Nephron progenitor cell (in vitro differentiated cells): ENCODE measurements around the gene RGS5.
"Not testable (repeated sequence)": the region's sequence is repeated elsewhere in the genome, so short reads cannot be mapped to it uniquely, and the experiment has no call there.

Experiments used
- DNase-seq: peaks from one replicate; pipeline ENCODE4 v3.0.0; 2021
- H3K27ac Mint-ChIP-seq: 2 replicates; pipeline ENCODE4 v1.8.0; 2021; ENCODE audit warnings: mild to moderate bottlenecking, moderate library complexity, mixed read lengths
- H3K27me3 Mint-ChIP-seq: 2 replicates; pipeline ENCODE4 v1.8.0; 2021; ENCODE audit warnings: mild to moderate bottlenecking, low read depth, mixed read lengths; ENCODE audit not compliant: poor library complexity
- H3K36me3 Mint-ChIP-seq: 2 replicates; pipeline ENCODE4 v1.8.0; 2021; ENCODE audit warnings: low read depth, mixed read lengths
- H3K4me1 Mint-ChIP-seq: 2 replicates; pipeline ENCODE4 v1.8.0; 2021; ENCODE audit warnings: mixed read lengths
- H3K4me3 Mint-ChIP-seq: 2 replicates; pipeline ENCODE4 v1.8.0; 2021; ENCODE audit warnings: mild to moderate bottlenecking, moderate library complexity, mixed read lengths
- H3K9me3 Mint-ChIP-seq: 2 replicates; pipeline ENCODE4 v1.8.0; 2021; ENCODE audit warnings: mild to moderate bottlenecking, moderate library complexity, mixed read lengths
- TF ChIP-seq, protein P1 (sequence below): fragments of 200-600 bp; sonication (generic); IDR thresholded peaks from 2 replicates; pipeline ENCODE4 v1.5.0; 2021; ENCODE audit warnings: antibody characterized with exemption

The RGS5 gene

DNA sequence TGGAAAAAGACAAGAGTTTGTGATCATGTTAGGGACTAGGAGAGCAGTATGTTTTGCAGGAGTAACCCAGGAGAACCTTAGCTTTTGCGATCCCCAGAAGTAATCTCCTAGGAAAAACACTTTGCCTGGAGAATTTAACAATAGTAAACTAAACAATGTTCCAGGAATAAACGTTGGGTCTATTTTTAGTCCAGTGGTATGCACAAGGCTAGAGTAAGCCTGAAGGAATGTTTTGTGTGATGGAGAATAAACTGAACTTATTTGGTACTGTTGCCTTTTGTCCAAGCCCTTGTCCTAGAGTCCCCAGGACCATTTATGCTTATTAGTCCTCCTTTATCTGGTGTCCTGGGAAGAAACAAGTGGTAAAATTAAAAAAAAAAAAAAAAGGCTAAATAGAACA, 28.7 kb upstream of the RGS5 start:
- Mint-ChIP-seq H3K4me1 (no peaks in the 10 kb centered on the region), H3K27ac (no peak overlapping the region), H3K9me3 (peaks cover 7% of the 10 kb centered on the region), H3K4me3 (no peak overlapping the region), H3K27me3 (peaks cover 9% of the 10 kb centered on the region), H3K36me3 (peaks cover 6% of the 10 kb centered on the region)
- no peak for DNase-seq
- TF ChIP-seq, protein P1, sequence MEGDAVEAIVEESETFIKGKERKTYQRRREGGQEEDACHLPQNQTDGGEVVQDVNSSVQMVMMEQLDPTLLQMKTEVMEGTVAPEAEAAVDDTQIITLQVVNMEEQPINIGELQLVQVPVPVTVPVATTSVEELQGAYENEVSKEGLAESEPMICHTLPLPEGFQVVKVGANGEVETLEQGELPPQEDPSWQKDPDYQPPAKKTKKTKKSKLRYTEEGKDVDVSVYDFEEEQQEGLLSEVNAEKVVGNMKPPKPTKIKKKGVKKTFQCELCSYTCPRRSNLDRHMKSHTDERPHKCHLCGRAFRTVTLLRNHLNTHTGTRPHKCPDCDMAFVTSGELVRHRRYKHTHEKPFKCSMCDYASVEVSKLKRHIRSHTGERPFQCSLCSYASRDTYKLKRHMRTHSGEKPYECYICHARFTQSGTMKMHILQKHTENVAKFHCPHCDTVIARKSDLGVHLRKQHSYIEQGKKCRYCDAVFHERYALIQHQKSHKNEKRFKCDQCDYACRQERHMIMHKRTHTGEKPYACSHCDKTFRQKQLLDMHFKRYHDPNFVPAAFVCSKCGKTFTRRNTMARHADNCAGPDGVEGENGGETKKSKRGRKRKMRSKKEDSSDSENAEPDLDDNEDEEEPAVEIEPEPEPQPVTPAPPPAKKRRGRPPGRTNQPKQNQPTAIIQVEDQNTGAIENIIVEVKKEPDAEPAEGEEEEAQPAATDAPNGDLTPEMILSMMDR: no peak

DNA sequence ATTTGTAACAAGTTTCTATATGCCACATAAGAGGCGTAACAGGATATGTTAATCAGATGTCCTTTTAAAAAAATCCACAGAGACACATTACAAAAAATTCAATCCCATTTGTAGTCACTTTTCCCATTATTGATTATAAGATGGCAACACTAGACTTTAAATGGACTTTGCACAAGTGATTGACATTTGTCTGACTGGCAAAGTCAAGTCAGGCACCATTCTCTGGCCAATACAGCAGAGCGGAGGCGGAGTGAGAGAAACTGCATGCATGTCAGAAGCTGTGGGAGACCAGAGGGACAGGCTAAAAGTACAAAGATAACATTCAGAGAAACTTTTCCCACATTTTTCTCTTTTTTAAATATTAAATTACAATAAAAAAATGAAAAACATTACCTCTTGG, 28.1 kb upstream of the RGS5 start:
- H3K27me3 Mint-ChIP-seq: peaks cover 9% of the 10 kb centered on the region
- no peak overlapping the region for H3K4me3 Mint-ChIP-seq
- TF ChIP-seq, protein P1: no peak
- peaks cover 7% of the 10 kb centered on the region for H3K9me3 Mint-ChIP-seq
- DNase-seq: no peak
- no peak overlapping the region for H3K27ac Mint-ChIP-seq
- H3K4me1 Mint-ChIP-seq: no peaks in the 10 kb centered on the region
- peaks cover 6% of the 10 kb centered on the region for H3K36me3 Mint-ChIP-seq

DNA sequence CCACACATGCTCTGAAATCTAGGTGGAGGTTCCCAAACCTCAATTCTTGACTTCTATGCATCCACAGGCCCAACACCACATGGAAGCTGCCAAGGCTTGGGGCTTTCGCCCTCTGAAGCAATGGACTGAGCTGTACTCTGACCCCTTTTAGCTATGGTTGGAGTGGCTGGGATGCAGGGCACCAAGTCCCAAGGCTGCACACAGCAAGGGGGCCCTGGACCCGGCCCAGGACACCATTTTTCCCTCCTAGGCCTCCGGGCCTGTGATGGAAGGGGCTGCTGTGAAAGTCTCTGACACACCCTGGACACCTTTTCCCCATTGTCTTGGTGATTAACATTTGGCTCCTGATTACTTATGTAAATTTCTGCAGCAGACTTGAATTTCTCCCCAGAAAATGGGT, 25.6 kb upstream of the RGS5 start:
- H3K9me3 Mint-ChIP-seq, H3K27ac Mint-ChIP-seq, H3K4me1 Mint-ChIP-seq, DNase-seq, H3K27me3 Mint-ChIP-seq, H3K4me3 Mint-ChIP-seq, H3K36me3 Mint-ChIP-seq: not testable (repeated sequence)

DNA sequence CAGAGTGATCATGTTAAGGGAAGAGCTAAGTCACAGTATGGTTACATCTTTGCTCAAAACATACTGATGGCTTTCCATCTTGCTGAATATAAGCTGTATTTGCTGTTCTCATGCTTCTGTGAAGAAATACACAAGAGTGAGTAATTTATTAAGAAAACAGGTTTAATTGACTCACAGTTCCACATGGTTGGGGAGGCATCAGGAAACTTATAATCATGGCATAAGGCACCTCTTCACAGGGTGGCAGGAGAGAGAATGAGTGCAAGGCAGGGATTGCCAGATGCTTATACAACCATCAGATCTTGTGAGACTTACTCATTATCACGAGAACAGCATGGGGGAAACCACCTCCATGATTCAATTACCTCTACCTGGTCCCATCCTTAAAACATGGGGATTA, 24.4 kb upstream of the RGS5 start:
- Mint-ChIP-seq H3K9me3 (peaks cover 7% of the 10 kb centered on the region), H3K4me1 (no peaks in the 10 kb centered on the region), H3K27me3 (peaks cover 3% of the 10 kb centered on the region), H3K36me3 (peaks cover 6% of the 10 kb centered on the region), H3K4me3 (no peak overlapping the region), H3K27ac (no peak overlapping the region)
- no peak for DNase-seq
- TF ChIP-seq, protein P1: no peak

DNA sequence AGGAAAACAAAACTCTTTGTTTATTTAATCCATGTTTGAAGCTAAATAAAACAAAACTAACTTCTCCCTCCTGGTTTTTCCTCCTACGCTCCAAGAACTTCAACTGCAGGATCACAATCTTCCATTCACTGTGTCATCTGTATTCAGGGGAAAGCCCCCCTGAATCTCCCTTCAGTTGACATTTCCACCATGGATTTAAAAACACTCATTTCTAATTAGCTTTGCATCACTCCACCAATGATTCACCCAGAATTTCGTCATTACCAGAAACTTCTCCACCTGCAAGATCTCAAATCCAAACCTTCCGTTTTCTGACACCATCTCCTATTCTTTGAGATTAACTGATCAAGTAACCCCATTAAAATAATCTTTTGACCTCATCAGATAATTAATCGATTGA, 10.9 kb upstream of the RGS5 start:
- no peak for DNase-seq
- Mint-ChIP-seq H3K4me3 (no peak overlapping the region), H3K27ac (no peak overlapping the region), H3K36me3 (no peaks in the 10 kb centered on the region), H3K9me3 (no peaks in the 10 kb centered on the region), H3K27me3 (no peaks in the 10 kb centered on the region), H3K4me1 (peaks cover 10% of the 10 kb centered on the region)
- TF ChIP-seq, protein P1: no peak

DNA sequence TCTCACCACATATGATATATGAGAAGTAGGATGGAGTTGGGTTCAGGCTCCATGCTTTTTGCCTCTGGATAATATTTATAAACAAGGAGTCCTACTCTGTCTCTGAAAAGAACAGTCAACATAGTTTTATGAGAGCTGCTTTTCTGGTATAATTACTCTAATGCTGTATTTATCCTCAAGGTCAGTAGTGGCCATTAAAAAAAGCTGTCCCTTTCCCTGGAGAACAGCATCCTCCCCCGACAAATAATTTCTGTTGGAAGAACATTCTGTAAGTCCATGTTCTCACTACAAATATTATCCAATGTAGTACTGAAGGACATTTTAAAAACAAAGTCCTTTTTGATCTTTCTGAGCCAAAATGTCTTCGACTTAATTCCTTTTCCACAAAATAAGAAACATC, 9.0 kb upstream of the RGS5 start:
- Mint-ChIP-seq H3K27me3 (no peaks in the 10 kb centered on the region), H3K4me3 (no peak overlapping the region), H3K9me3 (no peaks in the 10 kb centered on the region), H3K4me1 (peaks cover 6% of the 10 kb centered on the region), H3K27ac (no peak overlapping the region), H3K36me3 (no peaks in the 10 kb centered on the region)
- TF ChIP-seq, protein P1: no peak
- DNase-seq: no peak
